ENCODE measurements around the gene CAMK1D. TPM values are rescaled to one million over a fixed set of nuclear protein-coding genes. Genes with fewer than 3 reads are reported as not detected.

The CAMK1D gene
- total RNA-seq, 1 donor from 2014 or later: 1.8 TPM

DNA sequence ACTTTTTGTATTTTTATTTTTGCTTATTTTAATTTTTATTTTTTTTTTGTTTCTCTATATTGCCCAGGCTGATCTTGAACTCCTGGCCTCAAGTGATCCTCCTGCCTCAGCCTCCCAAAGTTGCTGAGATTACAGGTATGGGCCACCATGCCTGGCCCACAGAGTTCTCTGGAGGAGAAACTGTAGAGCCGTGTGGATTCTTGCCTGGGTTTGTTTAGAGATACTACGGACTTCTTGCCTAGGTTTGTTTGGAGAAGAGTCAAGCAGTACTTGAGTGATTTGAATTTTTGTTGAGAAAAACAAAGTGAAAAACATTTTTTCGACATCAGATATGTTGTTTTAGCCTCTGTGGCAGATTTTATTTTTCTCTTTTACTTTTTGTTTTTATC is 99.0 kb downstream of the CAMK1D start:
- FAIRE-seq (no peak), DNase-seq (ENCODE audit: low read depth) (no peak)
- TF ChIP-seq, protein P1, sequence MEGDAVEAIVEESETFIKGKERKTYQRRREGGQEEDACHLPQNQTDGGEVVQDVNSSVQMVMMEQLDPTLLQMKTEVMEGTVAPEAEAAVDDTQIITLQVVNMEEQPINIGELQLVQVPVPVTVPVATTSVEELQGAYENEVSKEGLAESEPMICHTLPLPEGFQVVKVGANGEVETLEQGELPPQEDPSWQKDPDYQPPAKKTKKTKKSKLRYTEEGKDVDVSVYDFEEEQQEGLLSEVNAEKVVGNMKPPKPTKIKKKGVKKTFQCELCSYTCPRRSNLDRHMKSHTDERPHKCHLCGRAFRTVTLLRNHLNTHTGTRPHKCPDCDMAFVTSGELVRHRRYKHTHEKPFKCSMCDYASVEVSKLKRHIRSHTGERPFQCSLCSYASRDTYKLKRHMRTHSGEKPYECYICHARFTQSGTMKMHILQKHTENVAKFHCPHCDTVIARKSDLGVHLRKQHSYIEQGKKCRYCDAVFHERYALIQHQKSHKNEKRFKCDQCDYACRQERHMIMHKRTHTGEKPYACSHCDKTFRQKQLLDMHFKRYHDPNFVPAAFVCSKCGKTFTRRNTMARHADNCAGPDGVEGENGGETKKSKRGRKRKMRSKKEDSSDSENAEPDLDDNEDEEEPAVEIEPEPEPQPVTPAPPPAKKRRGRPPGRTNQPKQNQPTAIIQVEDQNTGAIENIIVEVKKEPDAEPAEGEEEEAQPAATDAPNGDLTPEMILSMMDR (IDR thresholded peaks at IDR 0.05; ENCODE audit: insufficient read depth, low read length, severe bottlenecking): no peak
- H3K4me3 ChIP-seq (ENCODE audit: low read depth, low read length): no peak overlapping the region
- no peaks in the 10 kb centered on the region for H3K27me3 ChIP-seq (ENCODE audit: control insufficient read depth, insufficient read depth, low read length)
- no peaks in the 10 kb centered on the region for H3K36me3 ChIP-seq (ENCODE audit: control insufficient read depth, insufficient read depth, low read length)

DNA sequence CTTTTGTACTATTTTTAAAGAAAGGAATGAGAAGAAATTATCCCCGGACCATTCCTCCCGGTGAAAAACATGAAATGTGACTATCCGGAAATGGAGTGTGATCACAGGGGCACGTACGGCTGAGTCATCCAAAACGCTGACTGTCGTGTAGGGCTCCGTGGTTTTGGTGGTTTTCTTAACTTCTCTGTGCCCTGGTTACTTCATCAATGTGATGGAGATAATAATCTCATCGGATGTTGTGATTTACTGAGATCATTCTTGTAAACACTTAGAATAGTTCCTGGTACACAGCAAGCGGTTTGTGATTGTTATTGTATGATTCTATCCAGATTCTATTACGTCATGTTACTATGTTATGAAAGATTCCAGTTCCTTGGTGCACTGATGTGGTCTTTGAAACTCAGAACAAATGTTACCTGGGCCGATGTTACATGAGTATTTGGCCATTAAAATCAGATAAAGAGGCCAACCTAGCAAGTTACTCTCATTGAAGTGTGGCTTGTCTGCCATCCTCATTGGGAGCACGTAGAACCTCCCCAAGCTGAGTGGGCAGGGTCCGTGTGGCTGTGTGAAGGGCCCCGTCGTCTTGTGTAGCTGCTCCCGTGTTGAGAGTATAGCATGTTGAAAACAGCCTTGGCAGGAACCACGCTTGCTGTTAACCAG is 99.5 kb downstream of the CAMK1D start:
- FAIRE-seq (no peak), DNase-seq (ENCODE audit: low read depth) (peak; percentile 85)
- no peaks in the 10 kb centered on the region for H3K36me3 ChIP-seq (ENCODE audit: control insufficient read depth, insufficient read depth, low read length)
- no peaks in the 10 kb centered on the region for H3K27me3 ChIP-seq (ENCODE audit: control insufficient read depth, insufficient read depth, low read length)
- no peak overlapping the region for H3K4me3 ChIP-seq (ENCODE audit: low read depth, low read length)
- TF ChIP-seq, protein P1 (IDR thresholded peaks at IDR 0.05; ENCODE audit: insufficient read depth, low read length, severe bottlenecking): no peak

DNA sequence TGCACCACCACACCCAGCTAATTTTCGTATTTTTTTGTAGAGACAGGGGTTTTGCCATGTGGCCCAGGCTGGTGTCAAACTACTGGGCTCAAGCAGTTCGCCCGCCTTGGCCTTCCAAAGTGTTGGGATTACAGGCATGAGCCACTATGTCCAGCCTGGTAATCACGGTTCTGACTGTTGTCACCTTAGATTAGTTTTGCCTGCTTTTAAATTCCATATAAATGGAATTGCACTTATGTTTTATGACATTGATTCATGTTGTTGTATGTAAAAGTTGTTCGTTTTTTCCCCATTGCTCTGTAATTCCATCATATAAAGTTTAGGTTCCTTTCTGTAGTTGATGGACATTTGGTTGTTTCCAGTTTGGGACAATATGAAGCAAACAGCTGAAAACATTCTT is 106.0 kb downstream of the CAMK1D start:
- FAIRE-seq (no peak), DNase-seq (ENCODE audit: low read depth) (no peak)
- Histone ChIP-seq H3K4me3 (ENCODE audit: low read depth, low read length) (no peak overlapping the region), H3K36me3 (ENCODE audit: control insufficient read depth, insufficient read depth, low read length) (no peaks in the 10 kb centered on the region), H3K27me3 (ENCODE audit: control insufficient read depth, insufficient read depth, low read length) (no peaks in the 10 kb centered on the region)
- TF ChIP-seq, protein P1 (IDR thresholded peaks at IDR 0.05; ENCODE audit: insufficient read depth, low read length, severe bottlenecking): no peak

- no peaks in the 10 kb centered on the region for H3K36me3 ChIP-seq (ENCODE audit: control insufficient read depth, insufficient read depth, low read length)
- TF ChIP-seq, protein P1 (IDR thresholded peaks at IDR 0.05; ENCODE audit: insufficient read depth, low read length, severe bottlenecking): no peak
- H3K27me3 ChIP-seq (ENCODE audit: control insufficient read depth, insufficient read depth, low read length): no peaks in the 10 kb centered on the region
- FAIRE-seq (no peak), DNase-seq (ENCODE audit: low read depth) (peak; percentile 43)
- no peak overlapping the region for H3K4me3 ChIP-seq (ENCODE audit: low read depth, low read length)
Measured at GRCh38 chr10:12455766-12456165, 106.4 kb downstream of the CAMK1D start.

DNA sequence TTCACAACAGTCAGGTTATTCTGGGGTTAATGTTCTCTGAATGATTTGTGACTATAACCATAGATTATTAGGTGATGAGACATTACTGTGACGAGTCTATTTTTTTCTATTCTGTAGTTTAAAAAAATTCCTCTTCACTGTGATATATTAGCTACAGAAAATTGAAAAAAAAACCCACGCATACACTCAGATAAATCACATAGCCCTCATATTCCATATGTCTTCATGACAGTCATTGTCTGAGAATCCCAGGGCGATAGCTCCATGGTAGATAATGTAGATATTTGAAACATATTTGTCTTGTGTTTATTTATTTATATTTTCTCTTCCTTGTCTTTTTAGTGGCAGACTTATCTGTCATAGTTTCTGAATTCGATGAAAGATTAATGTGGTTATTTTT is 110.0 kb downstream of the CAMK1D start:
- DNase-seq (ENCODE audit: low read depth) (no peak), FAIRE-seq (no peak)
- Histone ChIP-seq H3K27me3 (ENCODE audit: control insufficient read depth, insufficient read depth, low read length) (no peaks in the 10 kb centered on the region), H3K4me3 (ENCODE audit: low read depth, low read length) (no peak overlapping the region), H3K36me3 (ENCODE audit: control insufficient read depth, insufficient read depth, low read length) (no peaks in the 10 kb centered on the region)
- TF ChIP-seq, protein P1 (IDR thresholded peaks at IDR 0.05; ENCODE audit: insufficient read depth, low read length, severe bottlenecking): no peak

GRCh38 chr10:12459762-12460161 is 110.4 kb downstream of the CAMK1D start:
- no peaks in the 10 kb centered on the region for H3K27me3 ChIP-seq (ENCODE audit: control insufficient read depth, insufficient read depth, low read length)
- H3K36me3 ChIP-seq (ENCODE audit: control insufficient read depth, insufficient read depth, low read length): no peaks in the 10 kb centered on the region
- no peak for FAIRE-seq
- H3K4me3 ChIP-seq (ENCODE audit: low read depth, low read length): no peak overlapping the region
- DNase-seq (ENCODE audit: low read depth): no peak
- TF ChIP-seq, protein P1 (IDR thresholded peaks at IDR 0.05; ENCODE audit: insufficient read depth, low read length, severe bottlenecking): no peak

All from bronchial epithelial cell (primary cell).